Stomach (tissue), 9 donors: Measurements from ENCODE around the gene TRDN. TPM values are rescaled to one million over a fixed set of nuclear protein-coding genes. Genes with fewer than 3 reads are reported as not detected.
"Not testable (repeated sequence)": the region's sequence is repeated elsewhere in the genome, so short reads cannot be mapped to it uniquely, and the experiment has no call there.

Experiments
- DNase-seq, 2 donors: peaks; one replicate each; pipeline versions ENCODE4 v3.0.0 to v3.0.0-alpha.2; 2013 to 2019
- H3K27ac ChIP-seq, 5 donors: fragments of 200-600 bp in 4 of 5; sonication (generic) in 4 of 5; one replicate each; pipeline ENCODE4 v1.5.1; 2013 to 2019; ENCODE audit warnings: mild to moderate bottlenecking in 1 of 5, moderate library complexity in 1 of 5
- H3K27me3 ChIP-seq, 3 donors: fragments of 200-600 bp; sonication (generic); one replicate each; pipeline ENCODE4 v1.5.1; 2017 to 2019; ENCODE audit warnings: mixed run types in 1 of 3
- H3K36me3 ChIP-seq, 4 donors: fragments of 200-600 bp; sonication (generic); 1 replicate in 3 of 4; 2 replicates in 1 of 4; pipeline ENCODE4 v1.5.1; 2016 to 2019
- H3K4me1 ChIP-seq, 4 donors: fragments of 200-600 bp; sonication (generic); one replicate each; pipeline ENCODE4 v1.5.1; 2016 to 2019
- H3K4me3 ChIP-seq, 4 donors: fragments of 200-600 bp; sonication (generic) in 3 of 4; one replicate each; pipeline ENCODE4 v1.5.1; 2016 to 2019; ENCODE audit warnings: mild to moderate bottlenecking in 1 of 4
- H3K9me3 ChIP-seq, 4 donors: fragments of 200-600 bp; sonication (generic); one replicate each; pipeline ENCODE4 v1.5.1; 2016 to 2019
- CTCF ChIP-seq, 7 experiments: fragments of 450-650 bp in 4 of 7; fragments of 200-600 bp in 3 of 7; sonication (generic) in 3 of 7; IDR thresholded peaks; one replicate each; pipeline ENCODE4 v1.5.1; 2016 to 2019; ENCODE audit warnings: antibody characterized with exemption in 7 of 7, control low read depth in 2 of 7, mild to moderate bottlenecking in 1 of 7
- EP300 ChIP-seq: sonication (generic); formaldehyde crosslinking; IDR thresholded peaks from one replicate; pipeline ENCODE4 v1.6.1; 2017; ENCODE audit warnings: antibody characterized with exemption
- POLR2A ChIP-seq, 4 donors: fragments of 450-650 bp; IDR thresholded peaks; one replicate each; pipeline ENCODE4 v1.6.1; 2016; ENCODE audit warnings: antibody characterized with exemption in 4 of 4, control low read depth in 2 of 4, mild to moderate bottlenecking in 1 of 4, moderate library complexity in 1 of 4
- POLR2AphosphoS5 ChIP-seq, 3 donors: sonication (generic); formaldehyde crosslinking; IDR thresholded peaks; one replicate each; pipeline ENCODE4 v1.6.1; 2016; ENCODE audit warnings: antibody characterized with exemption in 3 of 3
- WGBS, 5 donors: extraction: QIAGEN DNeasy Blood & Tissue Kit in 3 of 5; methylation state at CpG; one replicate each; pipeline versions ENCODE4 v1.1.5 to v1.1.7; 2013 to 2018; 5-methylcytosine and 5-hydroxymethylcytosine counted together
- intact Hi-C: fragments of 100-400 bp; cut with DNase I; formaldehyde crosslinking; loops from one replicate; pipeline ENCODE4 v1.15.1; 2023; ENCODE audit warnings: low total_unique reads
- polyA plus RNA-seq, 3 donors: library from polyadenylated mRNA; stranded (reverse); fragments of 200-250 nt; gene quantifications; one replicate each; pipeline ENCODE4 v1.2.3, GENCODE V29; 2013
- total RNA-seq, 5 donors: library from RNA; depleted of rRNA; stranded (reverse); fragments of >200 nt; gene quantifications; one replicate each; pipeline versions ENCODE4 v1.1.0 to v1.2.3, GENCODE V29; 2014 to 2016
- donor health status: healthy with polysubstance abuse.
- donor health status: Bipolar disorder and iron deficiency.
- donor health status: healthy.

The TRDN gene
- total and polyA plus RNA-seq, 8 donors, result 0.18 to 2.4 TPM; not detected in 6

- Histone ChIP-seq H3K4me1 (no peaks in the 10 kb centered on the region), H3K27me3 (no peaks in the 10 kb centered on the region), H3K9me3 (no peaks in the 10 kb centered on the region), H3K4me3 (no peak overlapping the region), H3K27ac (no peak overlapping the region), H3K36me3 (no peaks in the 10 kb centered on the region)
- WGBS, 5 donors, result 86 to 91% (median 89%) methylated on average over 5 of the region's 5 CpGs
- intact Hi-C loops, result no loop called here
- no peak for TF ChIP-seq POLR2A (IDR thresholded peaks at IDR 0.05)
- no peak for TF ChIP-seq EP300
- TF ChIP-seq CTCF (IDR thresholded peaks at IDR 0.05), result no peak
- no peak for TF ChIP-seq POLR2AphosphoS5 (IDR thresholded peaks at IDR 0.05)
- no peak for DNase-seq
These were observed 372.8 kb downstream of the TRDN start for GRCh38 chr6:123263981-123264380.

- 45 to 70% (median 56%) methylated on average over 1 of the region's 1 CpG for WGBS, 5 donors
- Histone ChIP-seq H3K4me1 (no peaks in the 10 kb centered on the region), H3K27me3 (no peaks in the 10 kb centered on the region), H3K27ac (no peak overlapping the region), H3K4me3 (no peak overlapping the region), H3K9me3 (peaks cover 0 to 7% (median 0%) of the 10 kb centered on the region in 4 donors), H3K36me3 (no peaks in the 10 kb centered on the region)
- TF ChIP-seq CTCF (IDR thresholded peaks at IDR 0.05), result no peak
- no peak for TF ChIP-seq POLR2A (IDR thresholded peaks at IDR 0.05)
- TF ChIP-seq EP300, result no peak
- TF ChIP-seq POLR2AphosphoS5 (IDR thresholded peaks at IDR 0.05), result no peak
- DNase-seq, result no peak
- intact Hi-C loops, result no loop called here
These were observed 396.1 kb downstream of the TRDN start for GRCh38 chr6:123240626-123241025.

GRCh38 chr6:123233336-123233735, 403.4 kb downstream of the TRDN start:
- TF ChIP-seq CTCF (IDR thresholded peaks at IDR 0.05), result no peak
- TF ChIP-seq POLR2A (IDR thresholded peaks at IDR 0.05), result no peak
- TF ChIP-seq EP300, result no peak
- TF ChIP-seq POLR2AphosphoS5 (IDR thresholded peaks at IDR 0.05), result no peak
- intact Hi-C loops, result no loop called here
- 71 to 79% (median 72%) methylated on average over 4 of the region's 4 CpGs for WGBS, 5 donors

GRCh38 chr6:123227789-123228188, 409.0 kb downstream of the TRDN start:
- H3K4me3 ChIP-seq, DNase-seq, H3K9me3 ChIP-seq, H3K4me1 ChIP-seq, intact Hi-C loops, H3K27ac ChIP-seq, H3K36me3 ChIP-seq, H3K27me3 ChIP-seq: not testable (repeated sequence)
- WGBS, 5 donors, result 27 to 41% (median 31%) methylated on average over 2 of the region's 2 CpGs

More at GRCh38 chr6:123233336-123233735, 403.4 kb downstream of the TRDN start:
- H3K4me3 ChIP-seq, result no peak overlapping the region
- no peaks in the 10 kb centered on the region for H3K27me3 ChIP-seq
- H3K9me3 ChIP-seq, result no peaks in the 10 kb centered on the region
- no peaks in the 10 kb centered on the region for H3K36me3 ChIP-seq
- no peaks in the 10 kb centered on the region for H3K4me1 ChIP-seq
- no peak overlapping the region for H3K27ac ChIP-seq
- no peak for DNase-seq

GRCh38 chr6:123226398-123226797, 410.4 kb downstream of the TRDN start:
- no peaks in the 10 kb centered on the region for H3K36me3 ChIP-seq
- no peak for DNase-seq
- no peak overlapping the region for H3K27ac ChIP-seq
- TF ChIP-seq POLR2AphosphoS5 (IDR thresholded peaks at IDR 0.05) (no peak), POLR2A (IDR thresholded peaks at IDR 0.05) (no peak), EP300 (no peak), CTCF (IDR thresholded peaks at IDR 0.05) (no peak)
- H3K27me3 ChIP-seq, result no peaks in the 10 kb centered on the region
- 54 to 71% (median 57%) methylated on average over 3 of the region's 3 CpGs for WGBS, 5 donors
- H3K9me3 ChIP-seq, result no peaks in the 10 kb centered on the region
- no peaks in the 10 kb centered on the region for H3K4me1 ChIP-seq
- H3K4me3 ChIP-seq, result no peak overlapping the region
- intact Hi-C loops, result no loop called here
